MCF 10A (cell line): ENCODE measurements around the gene ARID5B. TPM values are rescaled to one million over a fixed set of nuclear protein-coding genes. Genes with fewer than 3 reads are reported as not detected.

Experiments
- BruUV-seq: library from RNA; stranded (reverse); fragments of 400-500 nt; replicated peaks from 2 replicates; lab custom pipeline; 2021; lab: Mats Ljungman, UMichigan
- CTCF ChIA-PET: fragments of 300-600 bp; sonication (Branson Sonifier 250); formaldehyde crosslinking; extraction: SDS; loops from one replicate; lab custom pipeline; 2021; ENCODE audit warnings: antibody characterized with exemption, inconsistent platforms; lab: Yijun Ruan, JAX
- POLR2A ChIA-PET: fragments of 300-600, 350-650 bp; sonication (Branson Sonifier 250); formaldehyde crosslinking; extraction: SDS; loops from one replicate; lab custom pipeline; 2020; ENCODE audit warnings: antibody characterized with exemption, inconsistent platforms; lab: Yijun Ruan, JAX
- DNase-seq: peaks from one replicate; pipeline ENCODE4 v3.0.0-alpha.2; 2018; ENCODE audit not compliant: unreplicated experiment
- H3K27ac Mint-ChIP-seq: one replicate; pipeline ENCODE4 v1.8.0; 2022; ENCODE audit warnings: mild to moderate bottlenecking, low read depth, mixed read lengths; ENCODE audit not compliant: unreplicated experiment
- H3K27me3 Mint-ChIP-seq: one replicate; pipeline ENCODE4 v1.8.0; 2022; ENCODE audit warnings: mixed read lengths; ENCODE audit not compliant: insufficient read depth, unreplicated experiment
- H3K36me3 Mint-ChIP-seq: one replicate; pipeline ENCODE4 v1.8.0; 2022; ENCODE audit warnings: mild to moderate bottlenecking, moderate library complexity, mixed read lengths; ENCODE audit not compliant: insufficient read depth, unreplicated experiment
- H3K4me1 Mint-ChIP-seq: one replicate; pipeline ENCODE4 v1.8.0; 2022; ENCODE audit warnings: mixed read lengths; ENCODE audit not compliant: insufficient read depth, unreplicated experiment
- H3K4me3 Mint-ChIP-seq: one replicate; pipeline ENCODE4 v1.8.0; 2022; ENCODE audit warnings: mild to moderate bottlenecking, moderate library complexity, mixed read lengths; ENCODE audit not compliant: unreplicated experiment
- H3K9me3 Mint-ChIP-seq: one replicate; pipeline ENCODE4 v1.8.0; 2022; ENCODE audit warnings: mixed read lengths; ENCODE audit not compliant: unreplicated experiment
- CTCF ChIP-seq: fragments of 200-600 bp; IDR thresholded peaks from one replicate; pipeline ENCODE4 v1.8.0; 2022; ENCODE audit warnings: antibody characterized with exemption, mild to moderate bottlenecking; ENCODE audit not compliant: unreplicated experiment
- intact Hi-C: fragments of 100-400 bp; cut with micrococcal nuclease; formaldehyde crosslinking; loops from 2 replicates; pipeline ENCODE4 v1.14.1; 2022
- total RNA-seq: library from RNA; stranded (reverse); gene quantifications from 2 replicates; pipeline ENCODE4 v1.2.3, GENCODE V29; 2022

Gene ARID5B
- total RNA-seq, 1 experiment from 2014 or later, result 12.2 TPM

GRCh38 chr10:62127975-62128374 lies 226.5 kb downstream of the ARID5B start:
- intact Hi-C loops, result no loop called here
- peaks cover 11% of the 10 kb centered on the region for H3K36me3 Mint-ChIP-seq
- peaks cover 6% of the 10 kb centered on the region for H3K4me1 Mint-ChIP-seq
- ChIA-PET POLR2A (interaction anchor here (1.2 kb wide), 1 partner anchor 80 kb away, joined by 3 read pairs; no protein-coding TSS in a partner anchor), CTCF (no interaction called here)
- peaks cover 16% of the 10 kb centered on the region for H3K9me3 Mint-ChIP-seq
- no peak for DNase-seq
- H3K4me3 Mint-ChIP-seq, result no peak overlapping the region
- H3K27me3 Mint-ChIP-seq, result no peaks in the 10 kb centered on the region
- TF ChIP-seq CTCF, result no peak
- no peak overlapping the region for H3K27ac Mint-ChIP-seq
- BruUV-seq, result no TSS peak

- POLR2A ChIA-PET, result interaction anchor here (0.9 kb wide), 1 partner anchor 25 kb away, joined by 3 read pairs; no protein-coding TSS in a partner anchor
- peaks cover 11% of the 10 kb centered on the region for H3K36me3 Mint-ChIP-seq
- no peaks in the 10 kb centered on the region for H3K27me3 Mint-ChIP-seq
- H3K4me1 Mint-ChIP-seq, result peaks cover 6% of the 10 kb centered on the region
- peaks cover 16% of the 10 kb centered on the region for H3K9me3 Mint-ChIP-seq
- H3K4me3 Mint-ChIP-seq, result no peak overlapping the region
- no peak overlapping the region for H3K27ac Mint-ChIP-seq
- intact Hi-C loops, result no loop called here
- TF ChIP-seq CTCF, result no peak
- peak; percentile 64 for DNase-seq
- no TSS peak for BruUV-seq
- CTCF ChIA-PET, result no interaction called here
Observed at GRCh38 chr10:62130948-62131347, 229.4 kb downstream of the ARID5B start.

- Mint-ChIP-seq H3K9me3 (peaks cover 16% of the 10 kb centered on the region), H3K36me3 (peaks cover 11% of the 10 kb centered on the region), H3K4me1 (peaks cover 6% of the 10 kb centered on the region), H3K27me3 (no peaks in the 10 kb centered on the region), H3K27ac (no peak overlapping the region), H3K4me3 (no peak overlapping the region)
- DNase-seq, result no peak
- TF ChIP-seq CTCF, result no peak
- no TSS peak for BruUV-seq
- ChIA-PET POLR2A (interaction anchor here (0.9 kb wide), 1 partner anchor 26 kb away, joined by 3 read pairs; no protein-coding TSS in a partner anchor), CTCF (no interaction called here)
- intact Hi-C loops, result no loop called here
Observed at GRCh38 chr10:62131724-62132123, 230.2 kb downstream of the ARID5B start.

- BruUV-seq, result no TSS peak
- no peak for TF ChIP-seq CTCF
- H3K36me3 Mint-ChIP-seq, result peaks cover 4% of the 10 kb centered on the region
- ChIA-PET POLR2A (interaction anchor here (0.6 kb wide), 1 partner anchor 744 kb away, joined by 3 read pairs; no protein-coding TSS in a partner anchor), CTCF (no interaction called here)
- no peak overlapping the region for H3K4me3 Mint-ChIP-seq
- no peaks in the 10 kb centered on the region for H3K27me3 Mint-ChIP-seq
- H3K4me1 Mint-ChIP-seq, result peaks cover 6% of the 10 kb centered on the region
- DNase-seq, result no peak
- H3K27ac Mint-ChIP-seq, result no peak overlapping the region
- intact Hi-C loops, result no loop called here
- peaks cover 10% of the 10 kb centered on the region for H3K9me3 Mint-ChIP-seq
Observed at GRCh38 chr10:62133618-62134017, 232.1 kb downstream of the ARID5B start.
